K562 (cell line): ENCODE data around the gene FSHR.

Experiments used
- CHD4 ChIP-seq: fragments of 200-600 bp; sonication (generic); IDR thresholded peaks from 3 replicates; pipeline ENCODE4 v1.6.1; 2012; ENCODE audit warnings: low read depth, mild to moderate bottlenecking, mixed read lengths, low read length, inconsistent platforms; ENCODE audit not compliant: insufficient read depth, insufficient replicate concordance, poor library complexity, severe bottlenecking
- E2F3 ChIP-seq: fragments of 250-450 bp; sonication (Bioruptor Pico); IDR thresholded peaks from 2 replicates; pipeline ENCODE4 v1.4.0; 2020; ENCODE audit warnings: mild to moderate bottlenecking
- ELF4 ChIP-seq: fragments of 450-650 bp; formaldehyde crosslinking; IDR thresholded peaks from 2 replicates; pipeline ENCODE4 v1.4.0; 2022; ENCODE audit warnings: missing genetic modification characterization
- MEF2A ChIP-seq: IDR thresholded peaks from 2 replicates; pipeline ENCODE4 v1.6.1; 2011; ENCODE audit warnings: low read depth, mild to moderate bottlenecking, low read length, moderate library complexity; ENCODE audit not compliant: control insufficient read depth
- NFIC ChIP-seq: fragments of 450-650 bp; IDR thresholded peaks from 2 replicates; pipeline ENCODE4 v1.6.1; 2017; ENCODE audit warnings: mild to moderate bottlenecking, inconsistent platforms
- XRCC5 ChIP-seq: fragments of 200-400 bp; formaldehyde crosslinking; IDR thresholded peaks from 2 replicates; pipeline ENCODE4 v1.6.1; 2017; ENCODE audit warnings: low read depth, mild to moderate bottlenecking, low read length
- TF ChIP-seq, protein P1 (sequence below): fragments of 250-450 bp; sonication (Bioruptor Pico); IDR thresholded peaks from 2 replicates; pipeline ENCODE4 v1.8.0; 2021; ENCODE audit warnings: borderline replicate concordance, mild to moderate bottlenecking, moderate library complexity; ENCODE audit not compliant: poor library complexity, severe bottlenecking
- TF ChIP-seq, protein P2 (sequence below), 2 experiments: fragments of 450-650 bp; formaldehyde crosslinking in 1 of 2; IDR thresholded peaks; 2 replicates each; pipeline versions ENCODE4 v1.4.0 to v1.6.1; 2014 to 2020; ENCODE audit warnings: mild to moderate bottlenecking in 2 of 2, borderline replicate concordance in 1 of 2, low read depth in 1 of 2
- TF ChIP-seq, protein P3 (sequence below), 3 experiments: IDR thresholded peaks in 2 of 3; conservative IDR thresholded peaks in 1 of 3; 2 replicates each; pipeline ENCODE4 v1.5.1; 2011 to 2012; ENCODE audit warnings: low read length in 3 of 3, mild to moderate bottlenecking in 3 of 3, control low read depth in 2 of 3, improper control_type of control experiment in 1 of 3, inconsistent platforms in 1 of 3, low read depth in 1 of 3, mixed read lengths in 1 of 3, moderate library complexity in 1 of 3; ENCODE audit not compliant: insufficient read depth in 2 of 3

DNA sequence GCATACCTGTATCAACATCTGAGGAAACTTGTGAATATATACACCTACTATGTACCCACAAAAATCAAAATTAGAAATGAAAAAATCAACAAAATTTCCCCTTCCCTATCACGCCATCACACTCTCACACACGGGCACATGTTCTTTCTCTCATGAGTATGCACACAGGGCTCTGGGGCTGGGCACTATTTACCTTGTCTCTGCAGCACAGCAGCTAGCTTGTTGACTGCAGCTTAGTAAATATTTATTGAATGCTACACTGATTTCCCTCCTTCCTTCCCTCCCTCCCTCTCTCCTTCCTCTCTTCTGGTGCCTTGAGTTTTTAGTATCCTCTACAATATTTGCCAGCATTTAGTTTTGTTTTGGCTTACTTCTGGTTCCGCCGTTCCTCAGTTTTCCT, 216.1 kb downstream of the FSHR start:
- TF ChIP-seq ELF4 (CRISPR knock-in tag) (no peak), MEF2A (no peak), CHD4 (no peak), NFIC (no peak), XRCC5 (no peak), E2F3 (no peak)
- TF ChIP-seq, protein P1, sequence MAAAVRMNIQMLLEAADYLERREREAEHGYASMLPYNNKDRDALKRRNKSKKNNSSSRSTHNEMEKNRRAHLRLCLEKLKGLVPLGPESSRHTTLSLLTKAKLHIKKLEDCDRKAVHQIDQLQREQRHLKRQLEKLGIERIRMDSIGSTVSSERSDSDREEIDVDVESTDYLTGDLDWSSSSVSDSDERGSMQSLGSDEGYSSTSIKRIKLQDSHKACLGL (CRISPR knock-in tag) = no peak
- TF ChIP-seq, protein P2, sequence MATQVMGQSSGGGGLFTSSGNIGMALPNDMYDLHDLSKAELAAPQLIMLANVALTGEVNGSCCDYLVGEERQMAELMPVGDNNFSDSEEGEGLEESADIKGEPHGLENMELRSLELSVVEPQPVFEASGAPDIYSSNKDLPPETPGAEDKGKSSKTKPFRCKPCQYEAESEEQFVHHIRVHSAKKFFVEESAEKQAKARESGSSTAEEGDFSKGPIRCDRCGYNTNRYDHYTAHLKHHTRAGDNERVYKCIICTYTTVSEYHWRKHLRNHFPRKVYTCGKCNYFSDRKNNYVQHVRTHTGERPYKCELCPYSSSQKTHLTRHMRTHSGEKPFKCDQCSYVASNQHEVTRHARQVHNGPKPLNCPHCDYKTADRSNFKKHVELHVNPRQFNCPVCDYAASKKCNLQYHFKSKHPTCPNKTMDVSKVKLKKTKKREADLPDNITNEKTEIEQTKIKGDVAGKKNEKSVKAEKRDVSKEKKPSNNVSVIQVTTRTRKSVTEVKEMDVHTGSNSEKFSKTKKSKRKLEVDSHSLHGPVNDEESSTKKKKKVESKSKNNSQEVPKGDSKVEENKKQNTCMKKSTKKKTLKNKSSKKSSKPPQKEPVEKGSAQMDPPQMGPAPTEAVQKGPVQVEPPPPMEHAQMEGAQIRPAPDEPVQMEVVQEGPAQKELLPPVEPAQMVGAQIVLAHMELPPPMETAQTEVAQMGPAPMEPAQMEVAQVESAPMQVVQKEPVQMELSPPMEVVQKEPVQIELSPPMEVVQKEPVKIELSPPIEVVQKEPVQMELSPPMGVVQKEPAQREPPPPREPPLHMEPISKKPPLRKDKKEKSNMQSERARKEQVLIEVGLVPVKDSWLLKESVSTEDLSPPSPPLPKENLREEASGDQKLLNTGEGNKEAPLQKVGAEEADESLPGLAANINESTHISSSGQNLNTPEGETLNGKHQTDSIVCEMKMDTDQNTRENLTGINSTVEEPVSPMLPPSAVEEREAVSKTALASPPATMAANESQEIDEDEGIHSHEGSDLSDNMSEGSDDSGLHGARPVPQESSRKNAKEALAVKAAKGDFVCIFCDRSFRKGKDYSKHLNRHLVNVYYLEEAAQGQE (IDR thresholded peaks at IDR 0.05; ENCODE audit: borderline replicate concordance) = no peak
- TF ChIP-seq, protein P2 (CRISPR knock-in tag; IDR thresholded peaks at IDR 0.05; ENCODE audit: low read depth) = no peak
- TF ChIP-seq, protein P3, sequence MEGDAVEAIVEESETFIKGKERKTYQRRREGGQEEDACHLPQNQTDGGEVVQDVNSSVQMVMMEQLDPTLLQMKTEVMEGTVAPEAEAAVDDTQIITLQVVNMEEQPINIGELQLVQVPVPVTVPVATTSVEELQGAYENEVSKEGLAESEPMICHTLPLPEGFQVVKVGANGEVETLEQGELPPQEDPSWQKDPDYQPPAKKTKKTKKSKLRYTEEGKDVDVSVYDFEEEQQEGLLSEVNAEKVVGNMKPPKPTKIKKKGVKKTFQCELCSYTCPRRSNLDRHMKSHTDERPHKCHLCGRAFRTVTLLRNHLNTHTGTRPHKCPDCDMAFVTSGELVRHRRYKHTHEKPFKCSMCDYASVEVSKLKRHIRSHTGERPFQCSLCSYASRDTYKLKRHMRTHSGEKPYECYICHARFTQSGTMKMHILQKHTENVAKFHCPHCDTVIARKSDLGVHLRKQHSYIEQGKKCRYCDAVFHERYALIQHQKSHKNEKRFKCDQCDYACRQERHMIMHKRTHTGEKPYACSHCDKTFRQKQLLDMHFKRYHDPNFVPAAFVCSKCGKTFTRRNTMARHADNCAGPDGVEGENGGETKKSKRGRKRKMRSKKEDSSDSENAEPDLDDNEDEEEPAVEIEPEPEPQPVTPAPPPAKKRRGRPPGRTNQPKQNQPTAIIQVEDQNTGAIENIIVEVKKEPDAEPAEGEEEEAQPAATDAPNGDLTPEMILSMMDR (IDR thresholded peaks at IDR 0.05 in 2 of 3, conservative IDR thresholded peaks at IDR 0.05 in 1 of 3; ENCODE audit: insufficient read depth in 2 of 3, low read depth in 1 of 3, low read length in 3 of 3) = no peak
